ENCODE measurements around the gene MXD4. TPM values are rescaled to one million over a fixed set of nuclear protein-coding genes. Genes with fewer than 3 reads are reported as not detected.

Gene MXD4
- total and polyA plus RNA-seq, 2 donors (not counting 1 experiment from before 2014, with no cell fraction given), result 22.1 to 42.1 TPM

- Histone ChIP-seq H3K9me3 (ENCODE audit: control insufficient read depth, insufficient read depth, low read depth, low read length) (no peaks in the 10 kb centered on the region), H3K4me2 (ENCODE audit: extremely low read depth, insufficient read depth, low read length) (no peak overlapping the region), H4K20me1 (ENCODE audit: control insufficient read depth, extremely low read depth, insufficient read depth, low read length) (no peaks in the 10 kb centered on the region), H3K4me3 (replicated peaks in 1 of 4; ENCODE audit: control extremely low read depth in 1 of 4, insufficient read depth in 1 of 4, low read depth in 3 of 4, low read length in 4 of 4) (no peak overlapping the region), H3K9ac (ENCODE audit: insufficient read depth, low read length) (no peak overlapping the region), H3K27ac (ENCODE audit: insufficient read depth, low read length) (no peak overlapping the region), H3K36me3 (ENCODE audit: control insufficient read depth, insufficient read depth, low read length) (peaks cover 18% of the 10 kb centered on the region), H3K79me2 (ENCODE audit: control insufficient read depth, insufficient read depth, low read length) (no peaks in the 10 kb centered on the region), H2AFZ (ENCODE audit: low read length) (no peak overlapping the region), H3K4me1 (ENCODE audit: control insufficient read depth, extremely low read depth, insufficient read depth, low read length) (peaks cover 1% of the 10 kb centered on the region), H3K27me3 (ENCODE audit: control insufficient read depth, insufficient read depth, low read length) (no peaks in the 10 kb centered on the region)
- DNase-seq (ENCODE audit: low read depth in 2 of 2), result no peak
- TF ChIP-seq EZH2 (IDR thresholded peaks at IDR 0.05; ENCODE audit: low read length, missing control alignments) (no peak), CTCF (conservative IDR thresholded peaks at IDR 0.05 in 1 of 2, IDR thresholded peaks at IDR 0.05 in 1 of 2; ENCODE audit: low read depth in 1 of 2, low read length in 2 of 2) (no peak)
Observed at GRCh38 chr4:2248821-2249261, 13.1 kb downstream of the MXD4 start.

GRCh38 chr4:2248044-2248780, 13.7 kb downstream of the MXD4 start:
- Histone ChIP-seq H3K27me3 (ENCODE audit: control insufficient read depth, insufficient read depth, low read length) (no peaks in the 10 kb centered on the region), H4K20me1 (ENCODE audit: control insufficient read depth, extremely low read depth, insufficient read depth, low read length) (no peaks in the 10 kb centered on the region), H3K4me3 (replicated peaks in 1 of 4; ENCODE audit: control extremely low read depth in 1 of 4, insufficient read depth in 1 of 4, low read depth in 3 of 4, low read length in 4 of 4) (no peak overlapping the region), H3K79me2 (ENCODE audit: control insufficient read depth, insufficient read depth, low read length) (no peaks in the 10 kb centered on the region), H3K4me2 (ENCODE audit: extremely low read depth, insufficient read depth, low read length) (no peak overlapping the region), H2AFZ (ENCODE audit: low read length) (no peak overlapping the region), H3K9ac (ENCODE audit: insufficient read depth, low read length) (no peak overlapping the region), H3K27ac (ENCODE audit: insufficient read depth, low read length) (no peak overlapping the region), H3K36me3 (ENCODE audit: control insufficient read depth, insufficient read depth, low read length) (peaks cover 18% of the 10 kb centered on the region), H3K4me1 (ENCODE audit: control insufficient read depth, extremely low read depth, insufficient read depth, low read length) (peaks cover 2% of the 10 kb centered on the region), H3K9me3 (ENCODE audit: control insufficient read depth, insufficient read depth, low read depth, low read length) (no peaks in the 10 kb centered on the region)
- DNase-seq (ENCODE audit: low read depth in 2 of 2), result no peak
- TF ChIP-seq EZH2 (IDR thresholded peaks at IDR 0.05; ENCODE audit: low read length, missing control alignments), result no peak
- TF ChIP-seq CTCF (conservative IDR thresholded peaks at IDR 0.05 in 1 of 2, IDR thresholded peaks at IDR 0.05 in 1 of 2; ENCODE audit: low read depth in 1 of 2, low read length in 2 of 2), result no peak

- H4K20me1 ChIP-seq (ENCODE audit: control insufficient read depth, extremely low read depth, insufficient read depth, low read length), result no peaks in the 10 kb centered on the region
- TF ChIP-seq EZH2 (IDR thresholded peaks at IDR 0.05; ENCODE audit: low read length, missing control alignments), result no peak
- no peak for TF ChIP-seq CTCF (conservative IDR thresholded peaks at IDR 0.05 in 1 of 2, IDR thresholded peaks at IDR 0.05 in 1 of 2; ENCODE audit: low read depth in 1 of 2, low read length in 2 of 2)
- peaks cover 18% of the 10 kb centered on the region for H3K36me3 ChIP-seq (ENCODE audit: control insufficient read depth, insufficient read depth, low read length)
- no peak for DNase-seq (ENCODE audit: low read depth in 2 of 2)
- H3K4me3 ChIP-seq (replicated peaks in 1 of 4; ENCODE audit: control extremely low read depth in 1 of 4, insufficient read depth in 1 of 4, low read depth in 3 of 4, low read length in 4 of 4), result no peak overlapping the region
- peaks cover 2% of the 10 kb centered on the region for H3K4me1 ChIP-seq (ENCODE audit: control insufficient read depth, extremely low read depth, insufficient read depth, low read length)
- no peak overlapping the region for H2AFZ ChIP-seq (ENCODE audit: low read length)
- no peaks in the 10 kb centered on the region for H3K9me3 ChIP-seq (ENCODE audit: control insufficient read depth, insufficient read depth, low read depth, low read length)
- no peak overlapping the region for H3K9ac ChIP-seq (ENCODE audit: insufficient read depth, low read length)
- no peaks in the 10 kb centered on the region for H3K27me3 ChIP-seq (ENCODE audit: control insufficient read depth, insufficient read depth, low read length)
- H3K27ac ChIP-seq (ENCODE audit: insufficient read depth, low read length), result no peak overlapping the region
- H3K4me2 ChIP-seq (ENCODE audit: extremely low read depth, insufficient read depth, low read length), result no peak overlapping the region
- no peaks in the 10 kb centered on the region for H3K79me2 ChIP-seq (ENCODE audit: control insufficient read depth, insufficient read depth, low read length)
Observed at GRCh38 chr4:2247128-2248043, 14.5 kb downstream of the MXD4 start.

Data from fibroblast of lung (primary cell).